ENCODE measurements around the gene FURIN. TPM values are rescaled to one million over a fixed set of nuclear protein-coding genes. Genes with fewer than 3 reads are reported as not detected.
"Not testable (repeated sequence)": the region's sequence is repeated elsewhere in the genome, so short reads cannot be mapped to it uniquely, and the experiment has no call there.

Gene FURIN
- polyA plus RNA-seq, 1 donor = 26.7 TPM

DNA sequence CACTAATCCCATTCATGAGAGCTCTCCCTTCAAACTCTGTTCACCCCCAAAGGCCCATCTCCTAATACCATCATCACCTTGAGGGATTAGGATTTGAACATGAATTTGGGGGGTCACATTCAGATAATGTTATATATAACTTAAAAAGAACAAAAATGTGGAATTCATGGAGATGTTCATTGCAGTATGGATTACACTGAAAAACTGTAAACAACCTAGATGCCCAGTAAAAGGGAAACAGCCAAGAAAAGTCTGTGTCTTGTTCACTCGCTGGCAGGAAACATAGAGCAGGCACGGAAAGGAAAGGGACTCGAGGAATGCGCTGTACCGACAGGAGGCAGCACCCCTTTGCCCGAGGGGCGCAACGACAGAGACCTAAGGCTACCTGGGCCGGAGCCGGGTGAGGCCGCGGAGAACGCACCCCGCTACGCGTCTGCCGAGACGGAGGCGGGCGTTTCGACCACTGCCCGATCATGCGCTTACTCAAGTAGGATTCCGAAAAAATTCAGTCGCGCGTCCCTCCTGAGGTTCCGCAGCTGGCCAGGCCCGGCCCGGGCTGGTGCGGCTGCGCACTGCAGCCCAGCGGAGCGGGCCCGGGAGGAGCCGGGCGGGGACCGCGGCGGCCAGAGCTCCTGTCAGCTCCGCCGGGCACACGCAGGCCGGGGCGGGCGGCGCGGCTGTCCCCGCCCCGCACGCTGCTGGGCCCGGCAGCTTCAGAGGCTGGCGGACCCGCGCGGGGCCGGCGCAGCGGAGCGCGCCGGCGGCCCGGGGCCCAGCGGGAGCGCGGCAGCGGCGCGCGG is 33.9 kb downstream of the FURIN start:
- peak; percentile 56 for DNase-seq (ENCODE audit: low read depth)

DNA sequence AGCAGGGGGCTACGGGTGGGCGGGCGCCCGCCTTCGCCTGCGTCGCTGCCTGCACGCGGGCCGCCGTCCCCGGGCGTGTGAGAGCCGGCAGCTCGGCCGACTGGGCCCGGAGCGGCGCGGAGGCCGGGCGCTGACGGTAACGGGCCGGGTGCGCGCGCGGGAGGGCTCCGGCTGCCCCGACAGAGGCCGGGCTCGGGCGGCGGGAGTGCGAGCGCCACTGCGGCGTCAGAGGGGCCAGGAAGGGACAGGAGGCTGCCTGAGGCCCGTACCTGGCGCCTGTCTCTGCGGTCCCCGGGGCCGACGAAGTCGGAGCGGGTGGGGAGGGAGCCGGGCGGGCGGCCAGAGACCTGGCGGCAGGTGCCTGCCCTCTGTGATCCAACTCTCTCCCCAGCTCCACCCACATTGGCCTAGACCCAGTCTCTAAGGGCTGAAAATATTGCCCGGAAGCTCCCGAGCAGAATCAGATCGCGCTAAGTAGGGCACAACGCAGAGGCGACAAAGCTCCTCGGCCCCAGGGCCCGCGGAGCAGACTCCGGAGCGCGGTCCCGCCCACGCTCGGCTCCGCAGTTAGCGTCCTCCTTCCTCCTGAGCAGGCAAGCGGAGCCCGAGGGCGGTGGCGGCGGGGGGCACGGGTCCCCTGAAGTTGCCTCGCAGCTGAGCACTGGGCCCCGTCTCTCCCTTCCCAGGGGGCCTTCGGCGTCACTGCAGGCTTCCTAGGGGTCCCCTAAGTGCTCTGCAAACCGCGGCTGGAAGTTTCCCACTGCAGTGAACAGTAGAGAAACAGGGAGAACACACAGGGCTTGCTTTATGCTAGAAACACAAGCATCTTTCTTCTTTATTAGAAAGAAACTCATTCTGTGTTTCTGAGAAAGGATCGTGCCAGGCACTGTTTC is 34.7 kb downstream of the FURIN start, which contains the start of gene MAN2A2:
Gene MAN2A2 (plus strand): TSS at position 463 of the 893 bp plus-strand sequence. CDS start 906 bp downstream, outside the sequence.
- no peak for DNase-seq (ENCODE audit: low read depth)

DNA sequence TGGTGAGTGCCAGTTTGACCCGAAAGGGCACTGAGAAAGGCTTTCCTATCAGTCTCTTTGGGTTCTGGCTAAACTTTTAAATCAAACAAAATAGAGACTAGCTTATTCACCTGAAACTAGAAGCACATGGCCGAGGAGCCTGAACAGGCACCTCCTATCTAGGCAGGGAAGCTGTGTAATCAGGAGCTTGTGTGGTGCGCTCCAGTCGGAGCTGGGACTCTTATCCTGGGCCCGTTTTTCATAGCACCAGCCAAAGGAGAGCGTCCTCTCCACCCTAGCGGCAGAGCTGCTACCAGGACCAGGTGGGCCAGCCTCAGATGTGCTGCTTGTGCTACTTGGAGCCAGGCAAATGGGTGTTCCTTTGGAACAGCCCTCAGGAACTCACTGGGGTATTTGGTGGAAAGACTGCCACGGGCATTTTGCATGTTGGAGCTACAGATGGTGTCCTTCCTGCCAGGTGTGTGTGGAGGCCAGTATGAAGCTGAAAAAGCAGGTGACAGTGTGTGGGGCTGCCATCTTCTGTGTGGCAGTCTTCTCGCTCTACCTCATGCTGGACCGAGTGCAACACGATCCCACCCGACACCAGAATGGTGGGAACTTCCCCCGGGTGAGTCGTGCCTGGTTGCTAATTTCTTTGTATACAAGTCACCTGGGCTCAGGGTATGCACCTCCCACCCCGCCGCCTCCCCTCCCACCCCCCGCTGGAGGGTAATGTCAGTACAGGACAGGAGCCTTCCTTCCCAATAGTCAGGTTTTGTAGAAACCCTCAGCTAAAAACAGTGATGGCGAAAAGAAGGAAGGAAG is 35.5 kb downstream of the FURIN start:
- no peak for DNase-seq (ENCODE audit: low read depth)

DNA sequence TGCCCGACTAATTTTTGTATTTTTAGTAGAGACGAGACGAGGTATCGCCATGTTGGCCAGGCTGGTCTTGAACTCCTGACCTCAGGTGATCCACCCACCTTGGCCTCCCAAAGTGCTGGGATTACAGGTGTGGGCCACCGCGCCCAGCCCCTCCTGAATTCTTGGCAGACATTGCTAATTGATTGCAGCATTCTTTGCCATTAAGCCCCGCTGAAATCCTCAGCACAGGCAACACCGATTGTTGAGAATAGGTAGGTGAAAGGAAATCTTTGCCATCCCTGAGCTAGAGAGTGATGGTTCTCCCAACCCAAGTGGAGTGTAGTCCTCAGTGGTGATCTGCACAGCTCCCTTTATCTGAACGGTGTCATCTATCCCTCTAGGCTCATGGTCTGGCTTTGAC is 36.4 kb downstream of the FURIN start:
- no peak for DNase-seq (ENCODE audit: low read depth)

DNA sequence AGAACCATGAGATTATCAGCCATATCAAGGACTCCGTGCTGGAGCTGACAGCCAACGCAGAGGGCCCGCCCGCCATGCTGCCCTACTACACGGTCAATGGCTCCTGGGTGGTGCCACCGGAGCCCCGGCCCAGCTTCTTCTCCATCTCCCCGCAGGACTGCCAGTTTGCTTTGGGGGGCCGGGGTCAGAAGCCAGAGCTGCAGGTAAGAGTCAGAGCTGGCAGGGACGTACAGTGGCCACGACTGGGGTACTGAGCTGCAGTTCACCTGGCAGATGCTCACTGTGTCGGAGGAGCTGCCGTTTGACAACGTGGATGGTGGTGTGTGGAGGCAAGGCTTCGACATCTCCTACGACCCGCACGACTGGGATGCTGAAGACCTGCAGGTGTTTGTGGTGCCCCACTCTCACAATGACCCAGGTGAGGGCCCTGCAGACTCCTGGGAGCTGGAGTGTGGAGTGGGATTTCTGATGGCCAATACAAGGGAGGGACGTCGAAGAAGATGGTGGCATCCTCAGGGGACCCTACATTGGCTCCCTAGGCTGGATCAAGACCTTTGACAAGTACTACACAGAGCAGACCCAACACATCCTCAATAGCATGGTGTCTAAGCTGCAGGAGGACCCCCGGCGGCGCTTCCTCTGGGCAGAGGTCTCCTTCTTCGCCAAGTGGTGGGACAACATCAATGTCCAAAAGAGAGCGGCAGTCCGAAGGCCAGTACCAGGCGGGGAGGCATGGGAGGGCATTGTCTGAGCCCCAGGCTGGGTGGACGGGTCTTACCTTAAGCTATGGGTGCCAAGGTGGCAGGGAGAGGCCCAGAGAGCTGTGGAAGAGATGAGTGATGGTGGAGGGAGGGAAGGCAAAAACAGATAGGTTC is 37.2 kb downstream of the FURIN start:
- DNase-seq (ENCODE audit: low read depth) = no peak

DNA sequence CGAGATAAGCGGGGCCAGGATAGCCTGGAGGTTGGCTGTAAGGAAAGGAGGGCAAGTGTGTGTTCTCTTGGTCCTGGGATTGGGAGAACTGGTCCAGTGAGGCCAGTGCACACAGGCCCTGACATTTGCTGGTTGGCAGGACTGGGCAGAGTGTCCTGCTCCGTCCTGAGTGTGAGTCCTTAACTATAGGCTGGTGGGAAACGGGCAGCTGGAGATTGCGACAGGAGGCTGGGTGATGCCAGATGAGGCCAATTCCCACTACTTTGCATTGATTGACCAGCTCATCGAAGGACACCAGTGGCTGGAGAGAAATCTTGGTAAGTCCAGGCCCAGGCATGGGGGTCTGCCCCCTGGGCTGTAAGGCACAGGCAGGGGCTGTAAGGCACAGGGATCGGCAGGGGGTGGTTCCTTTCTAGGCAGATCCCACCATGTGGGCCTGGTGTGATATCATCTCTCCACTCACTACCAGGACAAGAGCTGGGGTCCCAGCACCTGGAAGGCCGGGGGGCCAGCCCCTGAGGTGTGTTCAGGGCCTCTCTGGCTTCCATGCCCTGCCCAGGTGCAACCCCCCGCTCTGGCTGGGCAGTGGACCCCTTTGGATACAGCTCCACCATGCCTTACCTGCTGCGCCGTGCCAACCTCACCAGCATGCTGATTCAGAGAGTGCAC is 37.9 kb downstream of the FURIN start:
- DNase-seq (ENCODE audit: low read depth) = no peak

DNA sequence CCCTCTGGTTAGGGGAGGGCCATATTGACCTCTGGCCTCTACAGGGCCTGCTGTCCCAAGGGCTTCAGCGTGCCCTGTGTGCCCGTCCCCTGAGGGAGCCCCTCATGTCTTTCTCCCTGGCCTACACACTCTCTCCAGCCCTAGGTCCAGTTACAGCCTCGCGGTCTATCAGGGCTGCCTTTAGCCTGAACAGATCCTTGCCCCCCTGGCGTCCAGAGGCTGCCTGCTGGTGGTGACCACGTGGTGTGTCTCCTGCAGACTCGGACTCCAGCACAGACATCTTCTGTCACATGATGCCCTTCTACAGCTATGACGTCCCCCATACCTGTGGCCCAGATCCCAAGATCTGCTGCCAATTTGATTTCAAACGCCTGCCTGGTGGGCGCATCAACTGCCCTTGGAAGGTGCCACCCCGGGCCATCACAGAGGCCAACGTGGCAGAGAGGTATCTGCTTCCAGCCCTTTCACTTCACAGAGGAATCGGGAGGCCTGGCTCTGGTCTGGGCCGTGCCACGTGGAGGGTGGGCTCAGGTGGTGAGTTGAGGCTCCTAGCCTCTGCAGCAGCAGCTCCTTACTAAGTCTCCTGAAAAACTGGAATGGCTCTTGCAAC is 38.8 kb downstream of the FURIN start:
- DNase-seq (ENCODE audit: low read depth) = no peak

DNA sequence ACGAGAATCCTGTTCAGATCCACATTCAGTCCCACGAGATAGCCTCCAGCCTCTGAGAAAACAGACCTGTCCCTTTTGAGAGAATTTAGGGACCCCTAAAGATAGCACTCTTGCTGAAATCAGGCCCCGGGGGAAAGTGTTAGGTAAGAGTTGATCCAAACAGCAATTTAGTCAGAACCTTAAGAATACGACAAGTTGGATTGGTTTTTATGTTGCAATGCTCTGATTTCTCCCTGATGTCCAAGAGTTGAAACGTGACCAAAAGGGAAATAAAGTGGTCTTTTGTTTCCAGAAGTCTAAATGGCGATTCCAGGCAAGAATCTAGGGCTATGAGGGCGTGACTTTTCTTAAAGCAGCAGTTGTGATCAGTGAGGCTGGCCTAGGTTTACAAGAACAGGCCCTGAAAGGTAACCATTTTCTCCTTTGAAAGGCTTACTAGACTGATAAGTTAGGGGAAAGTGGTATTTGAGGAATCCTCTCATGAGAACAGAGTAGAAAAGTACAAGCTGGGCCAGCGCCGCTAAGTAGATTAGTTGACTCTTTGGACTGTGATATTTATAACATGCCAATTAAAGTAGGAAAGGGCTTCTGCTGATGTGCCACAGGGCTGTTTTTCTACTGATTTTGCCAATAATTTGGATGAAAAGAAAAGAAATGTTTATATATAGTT is 39.6 kb downstream of the FURIN start:
- DNase-seq (ENCODE audit: low read depth) = no peak

DNA sequence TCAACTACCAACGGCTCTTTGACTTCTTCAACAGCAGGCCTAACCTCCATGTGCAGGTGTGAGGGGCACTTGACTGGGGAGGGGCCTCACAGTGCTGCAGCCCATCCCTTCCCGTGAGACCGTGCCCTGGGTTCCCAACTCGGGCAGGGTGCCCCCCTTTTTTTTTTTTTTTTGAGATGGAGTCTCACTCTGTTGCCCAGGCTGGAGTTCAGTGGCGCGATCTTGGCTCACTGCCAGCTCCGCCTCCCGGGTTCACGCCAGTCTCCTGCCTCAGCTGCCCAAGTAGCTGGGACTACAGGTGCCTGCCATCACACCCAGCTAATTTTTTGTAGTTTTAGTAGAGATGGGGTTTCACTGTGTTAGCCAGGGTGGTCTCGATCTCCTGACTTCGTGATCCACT is 41.1 kb downstream of the FURIN start:
- not testable (repeated sequence) for DNase-seq (ENCODE audit: low read depth)

DNA sequence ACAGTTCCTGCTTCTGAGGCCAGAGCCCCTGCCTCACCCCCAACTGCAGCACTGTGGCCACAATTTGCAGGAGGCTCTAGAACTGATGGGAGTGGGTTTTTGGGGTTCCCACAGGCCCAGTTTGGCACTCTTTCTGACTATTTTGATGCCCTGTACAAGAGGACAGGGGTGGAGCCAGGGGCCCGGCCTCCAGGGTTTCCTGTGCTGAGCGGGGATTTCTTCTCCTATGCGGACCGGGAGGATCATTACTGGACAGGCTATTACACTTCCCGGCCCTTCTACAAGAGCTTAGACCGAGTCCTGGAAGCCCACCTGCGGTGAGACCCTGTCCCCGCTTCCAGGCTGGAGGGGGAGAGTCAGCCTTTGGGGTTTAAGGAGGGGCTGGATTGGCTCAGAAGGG is 41.6 kb downstream of the FURIN start:
- DNase-seq (ENCODE audit: low read depth) = no peak

DNA sequence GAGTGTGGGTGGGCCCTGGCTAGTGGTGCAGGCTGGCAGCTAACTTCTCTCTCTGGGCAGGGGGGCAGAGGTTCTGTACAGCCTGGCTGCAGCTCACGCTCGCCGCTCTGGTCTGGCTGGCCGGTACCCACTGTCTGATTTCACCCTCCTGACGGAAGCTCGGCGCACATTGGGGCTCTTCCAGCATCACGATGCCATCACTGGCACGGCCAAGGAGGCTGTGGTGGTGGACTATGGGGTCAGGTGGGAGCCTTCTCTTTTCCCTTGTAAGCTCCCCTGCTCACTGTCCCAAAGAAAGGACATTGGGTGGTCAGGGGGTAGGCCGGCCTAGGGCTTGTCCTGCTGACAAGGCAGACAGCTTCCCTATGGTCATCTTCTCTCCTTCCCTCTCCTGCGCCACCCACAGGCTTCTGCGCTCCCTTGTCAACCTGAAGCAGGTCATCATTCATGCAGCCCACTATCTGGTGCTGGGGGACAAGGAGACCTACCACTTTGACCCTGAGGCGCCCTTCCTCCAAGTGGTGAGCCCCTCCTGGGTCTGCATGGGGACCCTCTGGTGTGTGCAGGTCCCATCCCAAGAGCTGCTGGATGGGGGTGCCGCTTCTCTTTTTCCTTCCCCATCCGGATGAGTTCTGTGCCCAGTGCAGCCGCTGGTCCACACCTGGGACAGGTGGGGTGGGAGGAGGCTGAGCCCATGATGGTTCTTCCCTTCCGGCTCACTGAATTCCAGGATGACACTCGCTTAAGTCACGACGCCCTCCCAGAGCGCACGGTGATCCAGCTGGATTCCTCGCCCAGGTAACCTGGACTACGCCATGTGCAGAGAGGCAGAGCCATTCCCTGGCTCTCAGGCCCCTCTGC is 42.3 kb downstream of the FURIN start:
- DNase-seq (ENCODE audit: low read depth) = no peak

DNA sequence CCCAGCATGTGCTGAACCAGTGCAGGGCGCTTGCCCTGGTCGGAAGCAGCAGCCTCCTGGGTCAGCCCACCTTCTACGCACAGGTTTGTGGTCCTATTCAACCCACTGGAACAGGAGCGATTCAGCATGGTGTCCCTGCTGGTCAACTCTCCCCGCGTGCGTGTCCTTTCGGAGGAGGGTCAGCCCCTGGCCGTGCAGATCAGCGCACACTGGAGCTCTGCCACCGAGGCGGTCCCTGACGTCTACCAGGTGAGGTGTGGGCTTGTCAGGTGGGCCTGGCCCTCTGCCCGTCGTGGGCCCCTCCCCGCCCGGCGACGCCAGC is 42.9 kb downstream of the FURIN start:
- no peak for DNase-seq (ENCODE audit: low read depth)

DNA sequence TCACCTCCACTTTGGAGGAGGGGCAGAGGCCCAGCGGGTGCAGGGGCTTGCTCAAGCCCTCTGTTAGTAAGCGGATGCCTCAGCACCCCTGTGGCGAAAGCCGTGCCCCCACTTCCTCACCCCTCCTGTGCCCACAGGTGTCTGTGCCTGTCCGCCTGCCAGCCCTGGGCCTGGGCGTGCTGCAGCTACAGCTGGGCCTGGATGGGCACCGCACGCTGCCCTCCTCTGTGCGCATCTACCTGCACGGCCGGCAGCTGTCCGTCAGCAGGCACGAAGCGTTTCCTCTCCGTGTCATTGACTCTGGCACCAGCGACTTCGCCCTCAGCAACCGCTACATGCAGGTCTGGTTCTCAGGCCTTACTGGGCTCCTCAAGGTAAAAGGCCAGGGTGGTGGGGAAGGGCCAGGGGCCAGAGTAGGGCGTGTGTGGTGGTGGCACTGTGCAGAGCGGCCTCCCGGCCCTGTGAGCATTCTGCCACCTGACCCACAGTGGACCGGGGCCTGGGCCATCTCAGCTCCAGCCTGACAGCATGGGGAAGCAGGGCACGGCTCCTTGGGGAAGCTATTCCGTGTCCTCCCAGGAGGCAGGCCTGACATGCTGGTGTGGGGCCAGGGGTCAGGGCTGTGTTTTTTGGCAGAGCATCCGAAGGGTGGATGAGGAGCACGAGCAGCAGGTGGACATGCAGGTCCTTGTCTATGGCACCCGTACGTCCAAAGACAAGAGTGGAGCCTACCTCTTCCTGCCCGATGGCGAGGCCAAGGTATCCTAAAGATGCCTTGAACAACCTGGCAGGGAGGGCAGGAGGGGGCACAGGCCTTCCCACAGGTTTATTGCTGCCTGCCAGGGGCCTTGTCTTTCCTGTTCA is 43.8 kb downstream of the FURIN start:
- DNase-seq (ENCODE audit: low read depth) = no peak

DNA sequence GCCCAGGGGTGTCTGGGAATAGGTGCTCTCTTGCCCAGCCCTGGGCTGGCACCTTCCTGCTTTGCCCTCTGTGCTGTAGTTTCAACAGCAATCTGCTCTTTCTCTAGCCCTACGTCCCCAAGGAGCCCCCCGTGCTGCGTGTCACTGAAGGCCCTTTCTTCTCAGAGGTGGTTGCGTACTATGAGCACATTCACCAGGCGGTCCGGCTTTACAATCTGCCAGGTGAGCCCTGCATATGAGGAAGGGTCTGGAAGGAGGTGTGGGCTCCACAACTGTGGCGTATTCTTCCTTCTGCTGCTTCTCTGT is 44.3 kb downstream of the FURIN start:
- no peak for DNase-seq (ENCODE audit: low read depth)

DNA sequence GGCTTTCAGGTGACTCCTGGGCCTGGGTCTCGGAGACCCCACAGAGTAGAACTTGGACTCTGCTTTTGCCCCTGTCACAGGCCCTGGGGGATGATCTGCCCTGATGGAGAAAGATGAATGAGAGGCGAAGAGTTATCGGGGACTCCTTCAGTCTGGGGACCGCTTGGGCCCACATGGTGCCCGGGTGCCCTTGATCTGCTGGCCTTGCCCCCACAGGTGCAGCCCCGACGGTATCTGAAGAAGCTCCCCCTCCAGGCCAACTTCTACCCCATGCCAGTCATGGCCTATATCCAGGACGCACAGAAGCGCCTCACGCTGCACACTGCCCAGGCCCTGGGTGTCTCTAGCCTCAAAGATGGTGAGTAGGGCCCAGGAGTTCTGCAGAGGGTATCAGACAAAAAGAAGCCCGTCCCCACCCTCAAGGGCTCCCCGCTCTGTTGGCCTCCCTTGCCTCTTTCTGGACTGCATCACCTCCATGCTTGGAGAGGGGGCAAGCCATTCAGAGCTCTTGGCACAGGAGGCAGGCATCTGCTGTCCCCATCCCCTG is 45.1 kb downstream of the FURIN start:
- no peak for DNase-seq (ENCODE audit: low read depth)

DNA sequence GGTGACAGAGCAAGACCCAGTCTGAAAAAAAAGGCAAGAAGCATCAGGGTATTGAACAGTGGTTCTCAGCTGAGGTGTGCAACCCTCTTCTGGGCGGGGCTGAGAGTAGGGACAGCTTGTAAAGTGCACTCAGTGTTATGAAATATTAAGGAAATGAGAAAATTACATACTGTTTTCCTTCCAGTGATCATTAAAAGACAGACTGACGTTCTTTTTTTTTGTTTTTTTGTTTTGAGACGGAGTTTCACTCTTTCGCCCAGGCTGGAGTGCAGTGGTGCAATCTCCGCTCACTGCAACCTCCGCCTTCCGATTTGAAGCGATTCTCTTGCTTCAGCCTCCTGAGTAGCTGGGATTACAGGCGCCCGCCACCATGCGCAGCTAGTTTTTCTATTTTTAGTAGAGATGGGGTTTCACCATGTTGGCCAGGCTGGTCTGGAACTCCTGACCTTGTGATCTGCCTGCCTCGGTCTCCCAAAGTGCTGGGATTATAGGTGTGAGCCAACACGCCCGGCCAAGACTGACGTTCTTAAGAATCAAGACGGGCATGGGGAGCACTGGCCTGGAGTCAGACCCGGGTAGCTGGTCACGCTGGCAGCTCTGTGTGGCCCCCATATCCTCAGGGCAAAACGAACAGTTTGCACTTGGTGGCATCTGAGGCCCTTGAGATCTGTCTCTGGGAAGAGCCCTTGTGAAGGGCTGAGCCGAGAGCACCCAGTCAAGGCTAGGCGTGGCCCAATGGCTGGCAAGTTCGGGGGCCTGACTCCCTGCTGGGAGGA is 46.1 kb downstream of the FURIN start:
- no peak for DNase-seq (ENCODE audit: low read depth)

Measured in forelimb muscle (tissue), 1 donor.